ENCODE data around the gene RALA.

The RALA gene

GRCh38 chr7:39631736-39632308, 8.4 kb downstream of the RALA start:
- DNase-seq: no peak
- TF ChIP-seq CTCF (IDR thresholded peaks at IDR 0.05; ENCODE audit: low read depth, low read length, missing control alignments): no peak

GRCh38 chr7:39633563-39634477, 10.4 kb downstream of the RALA start:
- no peak for TF ChIP-seq CTCF (IDR thresholded peaks at IDR 0.05; ENCODE audit: low read depth, low read length, missing control alignments)
- H3K27me3 ChIP-seq (replicated peaks): no peaks in the 10 kb centered on the region
- no peak overlapping the region for H3K4me3 ChIP-seq (ENCODE audit: low read depth, low read length)
- H3K36me3 ChIP-seq (replicated peaks): peaks cover 10% of the 10 kb centered on the region
- in situ Hi-C loops (cut with HindIII; ENCODE audit: low pct_ligation_motif_present, low sequenced_read_pairs): no loop called here
- H3K27ac ChIP-seq: no peak overlapping the region
- no peak for DNase-seq

More at GRCh38 chr7:39631736-39632308, 8.4 kb downstream of the RALA start:
- in situ Hi-C loops (cut with HindIII; ENCODE audit: low pct_ligation_motif_present, low sequenced_read_pairs): no loop called here
- Histone ChIP-seq H3K27ac (no peak overlapping the region), H3K36me3 (replicated peaks) (peaks cover 9% of the 10 kb centered on the region), H3K27me3 (replicated peaks) (no peaks in the 10 kb centered on the region), H3K4me3 (ENCODE audit: low read depth, low read length) (no peak overlapping the region)

GRCh38 chr7:39634478-39634805, 11.1 kb downstream of the RALA start:
- TF ChIP-seq CTCF (IDR thresholded peaks at IDR 0.05; ENCODE audit: low read depth, low read length, missing control alignments): no peak
- no peak for DNase-seq
- Histone ChIP-seq H3K27ac (no peak overlapping the region), H3K36me3 (replicated peaks) (peaks cover 9% of the 10 kb centered on the region), H3K27me3 (replicated peaks) (no peaks in the 10 kb centered on the region), H3K4me3 (ENCODE audit: low read depth, low read length) (no peak overlapping the region)
- in situ Hi-C loops (cut with HindIII; ENCODE audit: low pct_ligation_motif_present, low sequenced_read_pairs): no loop called here

GRCh38 chr7:39637400-39637799, 14.0 kb downstream of the RALA start:
- no peaks in the 10 kb centered on the region for H3K27me3 ChIP-seq (replicated peaks)
- no peak overlapping the region for H3K27ac ChIP-seq
- H3K36me3 ChIP-seq (replicated peaks): peaks cover 5% of the 10 kb centered on the region
- DNase-seq: no peak
- in situ Hi-C loops (cut with HindIII; ENCODE audit: low pct_ligation_motif_present, low sequenced_read_pairs): no loop called here
- TF ChIP-seq CTCF (IDR thresholded peaks at IDR 0.05; ENCODE audit: low read depth, low read length, missing control alignments): no peak
- no peak overlapping the region for H3K4me3 ChIP-seq (ENCODE audit: low read depth, low read length)

- Histone ChIP-seq H3K27me3 (replicated peaks) (no peaks in the 10 kb centered on the region), H3K27ac (no peak overlapping the region), H3K4me3 (ENCODE audit: low read depth, low read length) (no peak overlapping the region), H3K36me3 (replicated peaks) (peaks cover 5% of the 10 kb centered on the region)
- TF ChIP-seq CTCF (IDR thresholded peaks at IDR 0.05; ENCODE audit: low read depth, low read length, missing control alignments): no peak
- in situ Hi-C loops (cut with HindIII; ENCODE audit: low pct_ligation_motif_present, low sequenced_read_pairs): no loop called here
- DNase-seq: no peak
Measured at GRCh38 chr7:39637963-39638485, 14.7 kb downstream of the RALA start.

Data from brain microvascular endothelial cell (primary cell).